ENCODE data around the gene TCP11L1. TPM values are rescaled to one million over a fixed set of nuclear protein-coding genes. Genes with fewer than 3 reads are reported as not detected.
A peak's percentile ranks its signal among the peaks of the same experiment; 100 is the strongest.
"Not testable (repeated sequence)": the region's sequence is repeated elsewhere in the genome, so short reads cannot be mapped to it uniquely, and the experiment has no call there.

TCP11L1 gene
- total RNA-seq, 2 experiments from 2014 or later = 17.2 to 21.0 TPM

DNA sequence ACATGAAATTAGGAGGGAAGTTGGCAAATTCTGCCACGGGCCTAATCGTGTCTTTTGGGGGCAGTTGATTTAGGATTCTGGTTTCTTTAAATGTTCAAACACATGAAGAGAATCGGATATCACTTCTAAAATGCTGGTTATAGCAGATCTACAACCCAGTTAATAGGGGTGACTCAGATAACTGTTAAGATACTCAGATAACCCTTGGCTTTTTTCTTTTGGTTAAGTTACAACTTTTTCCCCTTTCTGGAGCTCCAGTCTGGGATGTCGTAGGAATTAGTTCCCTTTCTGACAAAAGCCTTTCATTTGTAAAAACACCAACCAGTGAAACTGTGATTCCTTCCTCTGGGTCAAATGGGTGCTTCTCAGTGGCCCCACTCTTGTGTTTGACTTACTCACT, 22.7 kb upstream of the TCP11L1 start:
- ChIA-PET POLR2A (interaction anchor here (0.7 to 2.8 kb wide), 2 partner anchors 9 to 23 kb away, joined by 3 to 14 read pairs; partner anchors contain the start of gene TCP11L1), CTCF (interaction anchor here (1.1 to 1.8 kb wide), 4 partner anchors 8 to 55 kb away, joined by 3 to 4 read pairs (median 4); partner anchors contain the start of gene TCP11L1)
- no peak for ATAC-seq
- Mint-ChIP-seq H3K27ac (no peak overlapping the region), H3K4me3 (peak overlapping the region; percentile 77), H3K36me3 (ENCODE audit: low read depth) (no peaks in the 10 kb centered on the region), H3K27me3 (ENCODE audit: low read depth) (peaks cover 37% of the 10 kb centered on the region), H3K4me1 (ENCODE audit: low read depth) (peaks cover 18% of the 10 kb centered on the region), H3K9me3 (ENCODE audit: insufficient read depth) (no peaks in the 10 kb centered on the region)
- DNase-seq = no peak

DNA sequence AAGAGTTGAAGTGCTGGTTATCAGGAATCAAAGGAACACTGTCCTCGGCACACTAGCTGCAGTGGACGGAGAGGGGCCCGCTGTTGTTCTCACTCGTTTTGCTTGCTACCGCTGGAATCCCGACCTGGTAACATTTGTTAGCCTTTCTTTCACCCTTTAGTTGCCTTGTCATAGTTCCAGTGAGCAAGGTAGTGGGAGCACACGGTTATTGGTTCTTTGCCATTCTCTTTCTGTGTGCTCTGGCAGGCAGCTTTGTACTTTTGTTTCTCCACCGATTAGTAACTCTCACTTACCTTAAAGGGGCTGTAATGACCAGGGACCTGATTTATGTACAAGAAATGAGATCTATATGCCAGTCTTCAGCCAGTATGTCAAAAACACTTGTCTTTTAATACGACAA, 21.9 kb upstream of the TCP11L1 start:
- ChIA-PET CTCF (no interaction called here), POLR2A (interaction anchor here (2.8 kb wide), 1 partner anchor 22 kb away, joined by 14 read pairs; the partner anchor contains the start of gene TCP11L1)
- DNase-seq (no peak), ATAC-seq (no peak)
- H3K36me3 Mint-ChIP-seq (ENCODE audit: low read depth) = no peaks in the 10 kb centered on the region
- no peak overlapping the region for H3K27ac Mint-ChIP-seq
- no peaks in the 10 kb centered on the region for H3K9me3 Mint-ChIP-seq (ENCODE audit: insufficient read depth)
- H3K27me3 Mint-ChIP-seq (ENCODE audit: low read depth) = peaks cover 37% of the 10 kb centered on the region
- no peak overlapping the region for H3K4me3 Mint-ChIP-seq
- H3K4me1 Mint-ChIP-seq (ENCODE audit: low read depth) = peaks cover 16% of the 10 kb centered on the region

DNA sequence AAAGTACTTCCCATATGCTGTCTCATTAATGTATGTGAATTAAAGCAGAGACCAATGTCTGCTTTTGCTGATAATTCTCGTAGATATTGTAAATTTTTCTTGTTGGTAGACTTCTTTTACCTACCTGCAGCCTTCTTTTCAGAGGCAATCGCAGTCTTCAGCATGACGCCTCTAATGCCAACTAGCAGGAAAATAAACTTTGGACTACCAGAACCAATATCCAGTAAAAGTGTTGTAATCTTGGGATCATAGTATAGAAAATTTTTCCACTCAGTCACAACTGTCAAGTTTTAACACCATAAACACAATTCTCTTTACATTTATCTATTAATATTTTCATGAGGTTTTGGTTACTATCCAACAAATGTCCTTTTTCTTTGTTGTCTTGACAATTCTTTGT, 21.4 kb upstream of the TCP11L1 start:
- H3K27me3 Mint-ChIP-seq (ENCODE audit: low read depth) = peaks cover 37% of the 10 kb centered on the region
- H3K36me3 Mint-ChIP-seq (ENCODE audit: low read depth) = no peaks in the 10 kb centered on the region
- POLR2A ChIA-PET = interaction anchor here (2.8 kb wide), 1 partner anchor 22 kb away, joined by 14 read pairs; the partner anchor contains the start of gene TCP11L1
- no peak overlapping the region for H3K4me3 Mint-ChIP-seq
- no peaks in the 10 kb centered on the region for H3K9me3 Mint-ChIP-seq (ENCODE audit: insufficient read depth)
- no peak for ATAC-seq
- H3K27ac Mint-ChIP-seq = no peak overlapping the region
- peaks cover 14% of the 10 kb centered on the region for H3K4me1 Mint-ChIP-seq (ENCODE audit: low read depth)
- CTCF ChIA-PET = no interaction called here
- DNase-seq = no peak

DNA sequence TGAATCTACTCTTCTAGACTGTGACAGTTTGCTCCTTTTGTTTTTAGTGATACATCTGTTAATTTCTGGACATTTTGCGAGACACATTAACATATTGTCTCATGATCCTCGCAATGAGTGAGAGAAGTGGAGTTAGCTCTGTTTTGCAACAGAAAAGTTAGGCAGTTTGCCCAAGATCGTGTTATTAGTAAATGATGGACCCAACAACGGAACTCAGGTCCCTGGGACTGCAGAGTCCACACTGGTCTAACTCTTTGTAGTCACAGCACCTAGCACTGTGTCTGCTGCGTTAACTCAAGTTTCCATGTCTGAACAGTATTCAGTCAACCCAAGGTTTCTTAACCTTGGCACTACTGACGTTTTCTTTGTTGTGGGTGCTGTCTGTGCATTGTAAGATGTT, 20.5 kb upstream of the TCP11L1 start:
- POLR2A ChIA-PET = no interaction called here
- CTCF ChIA-PET = no interaction called here
- H3K9me3 Mint-ChIP-seq (ENCODE audit: insufficient read depth) = no peaks in the 10 kb centered on the region

DNA sequence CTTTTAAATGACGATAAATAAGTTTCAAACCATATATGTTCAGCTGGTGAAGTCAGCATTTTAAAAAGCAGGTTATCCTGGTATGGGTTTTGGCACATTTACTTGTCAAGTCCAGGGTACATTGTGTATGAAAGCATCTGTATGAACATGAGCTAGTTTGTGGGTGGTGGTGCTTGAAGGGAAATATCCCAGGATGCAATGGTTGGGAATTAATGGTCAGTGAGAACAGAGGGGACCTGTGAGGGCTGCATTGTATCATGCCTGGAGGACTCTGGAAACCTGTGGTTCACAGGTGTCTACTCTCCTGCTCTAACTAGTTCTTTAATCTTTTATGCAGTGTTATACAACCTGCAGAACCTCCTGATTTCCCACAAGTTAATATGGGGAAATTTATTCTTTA, 17.9 kb upstream of the TCP11L1 start:
- ChIA-PET POLR2A (no interaction called here), CTCF (interaction anchor here (1.2 to 2.8 kb wide), 3 partner anchors 10 to 44 kb away, joined by 4 to 8 read pairs (median 5); no protein-coding TSS in a partner anchor)
- DNase-seq (no peak), ATAC-seq (no peak)
- Mint-ChIP-seq H3K27ac (no peak overlapping the region), H3K9me3 (ENCODE audit: insufficient read depth) (no peaks in the 10 kb centered on the region), H3K27me3 (ENCODE audit: low read depth) (peaks cover 20% of the 10 kb centered on the region), H3K36me3 (ENCODE audit: low read depth) (no peaks in the 10 kb centered on the region), H3K4me1 (ENCODE audit: low read depth) (peaks cover 5% of the 10 kb centered on the region), H3K4me3 (no peak overlapping the region)

More for the DNA sequence above, 20.5 kb upstream of the TCP11L1 start:
- ATAC-seq (no peak), DNase-seq (no peak)
- Mint-ChIP-seq H3K36me3 (ENCODE audit: low read depth) (no peaks in the 10 kb centered on the region), H3K27ac (no peak overlapping the region), H3K27me3 (ENCODE audit: low read depth) (peaks cover 31% of the 10 kb centered on the region), H3K4me3 (no peak overlapping the region), H3K4me1 (ENCODE audit: low read depth) (peaks cover 14% of the 10 kb centered on the region)

DNA sequence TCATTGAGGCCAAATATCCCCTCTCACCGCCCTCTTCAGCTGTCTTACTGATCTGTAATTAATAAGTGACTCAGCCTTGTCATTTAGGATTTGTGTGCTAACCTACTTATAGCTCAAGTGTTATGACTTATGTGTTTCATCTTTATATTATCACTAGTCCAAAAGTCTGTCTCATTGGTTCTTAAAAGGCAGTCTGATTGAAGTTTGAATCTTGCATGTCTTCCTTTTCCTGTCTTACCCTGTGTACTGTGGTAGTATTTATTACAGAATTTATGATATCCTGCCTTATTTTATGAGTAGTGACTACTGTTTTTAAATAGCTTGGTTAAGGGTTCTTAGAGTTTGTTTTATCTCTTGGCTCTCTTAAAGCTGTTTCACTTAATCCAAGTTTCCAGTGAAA, 17.4 kb upstream of the TCP11L1 start:
- Mint-ChIP-seq H3K27me3 (ENCODE audit: low read depth) (peaks cover 18% of the 10 kb centered on the region), H3K9me3 (ENCODE audit: insufficient read depth) (no peaks in the 10 kb centered on the region), H3K4me1 (ENCODE audit: low read depth) (peaks cover 4% of the 10 kb centered on the region), H3K4me3 (no peak overlapping the region), H3K27ac (no peak overlapping the region), H3K36me3 (ENCODE audit: low read depth) (no peaks in the 10 kb centered on the region)
- DNase-seq = no peak
- no peak for ATAC-seq
- ChIA-PET POLR2A (no interaction called here), CTCF (interaction anchor here (1.2 to 2.8 kb wide), 3 partner anchors 10 to 43 kb away, joined by 4 to 8 read pairs (median 5); no protein-coding TSS in a partner anchor)

DNA sequence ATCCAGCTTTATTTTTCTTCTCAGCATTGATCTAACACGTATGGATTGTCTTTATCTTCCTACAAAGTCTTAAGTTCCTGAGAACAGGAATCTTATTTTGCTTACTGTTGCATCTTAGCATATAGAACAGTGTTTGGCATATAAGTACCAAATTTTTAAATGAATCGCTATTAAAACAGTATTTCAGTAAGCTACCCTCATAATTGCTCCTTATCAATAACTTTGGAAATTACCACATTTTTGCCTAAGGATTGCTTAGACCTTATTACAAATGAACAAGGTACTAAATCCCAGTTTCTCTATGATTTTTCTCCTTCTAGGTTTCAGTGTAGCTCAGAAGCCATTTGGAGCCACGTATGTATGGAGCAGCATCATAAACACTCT, 14.0 kb upstream of the TCP11L1 start:
- Mint-ChIP-seq H3K9me3 (ENCODE audit: insufficient read depth) (no peaks in the 10 kb centered on the region), H3K4me1 (ENCODE audit: low read depth) (peaks cover 4% of the 10 kb centered on the region), H3K27ac (no peak overlapping the region), H3K36me3 (ENCODE audit: low read depth) (no peaks in the 10 kb centered on the region), H3K27me3 (ENCODE audit: low read depth) (peaks cover 2% of the 10 kb centered on the region), H3K4me3 (no peak overlapping the region)
- CTCF ChIA-PET = interaction anchor here (0.8 to 2.4 kb wide), 3 partner anchors 8 to 14 kb away, joined by 3 to 6 read pairs (median 3); partner anchors contain the start of genes DEPDC7 and TCP11L1
- no peak for ATAC-seq
- POLR2A ChIA-PET = no interaction called here
- DNase-seq = no peak

DNA sequence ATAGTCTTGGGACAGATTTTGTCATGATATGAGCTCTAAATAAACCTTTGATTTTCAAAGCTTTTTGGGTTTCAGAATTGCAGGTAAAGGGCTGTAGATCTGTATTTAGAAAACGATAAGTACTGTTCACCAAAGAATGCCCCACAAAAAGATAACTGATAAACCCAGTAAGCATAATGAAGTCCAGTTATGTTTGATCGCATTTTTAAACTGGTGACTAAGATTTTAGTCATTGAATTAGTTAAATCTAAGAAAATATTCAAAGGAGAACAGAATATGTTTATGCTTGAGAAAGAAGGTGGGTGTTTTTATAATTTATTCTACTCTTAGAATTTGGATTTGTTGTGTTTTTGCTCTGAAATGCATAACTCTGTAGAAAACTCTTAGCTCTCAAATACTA, 12.1 kb upstream of the TCP11L1 start:
- ChIA-PET CTCF (interaction anchor here (0.6 to 1.3 kb wide), 2 partner anchors 12 to 39 kb away, joined by 3 to 6 read pairs; partner anchors contain the start of gene TCP11L1), POLR2A (no interaction called here)
- ATAC-seq (no peak), DNase-seq (no peak)
- no peaks in the 10 kb centered on the region for H3K36me3 Mint-ChIP-seq (ENCODE audit: low read depth)
- no peaks in the 10 kb centered on the region for H3K4me1 Mint-ChIP-seq (ENCODE audit: low read depth)
- H3K27me3 Mint-ChIP-seq (ENCODE audit: low read depth) = no peaks in the 10 kb centered on the region
- no peak overlapping the region for H3K27ac Mint-ChIP-seq
- H3K9me3 Mint-ChIP-seq (ENCODE audit: insufficient read depth) = no peaks in the 10 kb centered on the region
- no peak overlapping the region for H3K4me3 Mint-ChIP-seq

DNA sequence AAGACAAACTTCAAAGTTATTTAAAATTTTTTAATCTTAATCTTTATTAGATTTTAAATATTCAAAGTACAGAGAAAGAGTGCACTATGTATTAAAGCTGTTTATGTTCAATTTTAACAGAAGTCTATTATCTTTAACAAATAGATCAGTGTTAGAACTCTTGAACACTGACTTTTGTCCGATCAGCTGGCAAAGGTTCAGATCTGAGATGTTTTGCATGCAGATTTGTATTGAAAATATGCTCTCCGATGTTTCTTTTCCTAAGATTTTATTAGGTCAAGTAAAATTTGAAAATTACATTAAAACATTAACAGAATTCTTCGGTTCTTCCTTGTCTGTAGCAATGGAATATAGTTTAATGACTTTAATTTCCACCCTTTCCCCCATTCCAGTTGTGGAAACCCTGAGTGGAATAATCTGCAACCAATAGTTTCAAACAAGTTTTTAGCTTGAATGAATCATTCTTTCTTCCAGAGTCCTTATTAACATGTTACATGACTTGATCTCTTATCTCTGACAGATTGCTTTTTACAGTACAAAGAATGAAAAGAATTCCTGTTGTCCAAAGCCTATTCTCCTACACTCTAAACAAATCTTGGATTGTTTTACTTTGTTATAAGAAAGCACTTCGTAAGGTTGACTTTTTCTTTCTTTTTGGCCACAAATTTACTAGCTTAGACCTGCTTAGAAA, 11.4 kb upstream of the TCP11L1 start:
- Mint-ChIP-seq H3K27me3 (ENCODE audit: low read depth) (no peaks in the 10 kb centered on the region), H3K4me1 (ENCODE audit: low read depth) (no peaks in the 10 kb centered on the region), H3K4me3 (no peak overlapping the region), H3K9me3 (ENCODE audit: insufficient read depth) (no peaks in the 10 kb centered on the region), H3K27ac (no peak overlapping the region), H3K36me3 (ENCODE audit: low read depth) (no peaks in the 10 kb centered on the region)
- ATAC-seq (no peak), DNase-seq (no peak)
- CTCF ChIA-PET = interaction anchor here (0.6 to 1.3 kb wide), 2 partner anchors 11 to 38 kb away, joined by 3 to 6 read pairs; partner anchors contain the start of gene TCP11L1
- POLR2A ChIA-PET = no interaction called here

DNA sequence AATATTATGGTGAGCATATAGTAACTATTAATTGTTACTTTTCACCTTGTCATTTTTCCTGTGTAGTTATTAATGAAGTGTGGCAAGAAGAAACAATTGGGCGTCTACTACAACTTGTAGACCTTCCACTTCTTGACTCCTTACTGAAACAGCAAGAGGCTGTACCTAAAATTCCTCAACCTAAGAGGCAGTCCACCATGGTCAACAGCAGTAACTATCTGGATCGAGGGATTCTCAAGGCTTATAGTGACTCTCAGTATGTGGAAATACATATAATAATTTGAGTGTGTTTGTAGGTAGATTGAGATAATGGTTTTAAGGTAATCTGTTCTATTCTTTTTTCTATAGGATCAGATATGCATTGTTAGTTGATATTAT, 10.8 kb upstream of the TCP11L1 start:
- Mint-ChIP-seq H3K27ac (no peak overlapping the region), H3K4me3 (no peak overlapping the region), H3K27me3 (ENCODE audit: low read depth) (no peaks in the 10 kb centered on the region), H3K9me3 (ENCODE audit: insufficient read depth) (no peaks in the 10 kb centered on the region), H3K36me3 (ENCODE audit: low read depth) (no peaks in the 10 kb centered on the region), H3K4me1 (ENCODE audit: low read depth) (no peaks in the 10 kb centered on the region)
- POLR2A ChIA-PET = no interaction called here
- CTCF ChIA-PET = interaction anchor here (0.7 to 1.3 kb wide), 2 partner anchors 37 to 39 kb away, joined by 3 read pairs; no protein-coding TSS in a partner anchor
- DNase-seq (no peak), ATAC-seq (no peak)

DNA sequence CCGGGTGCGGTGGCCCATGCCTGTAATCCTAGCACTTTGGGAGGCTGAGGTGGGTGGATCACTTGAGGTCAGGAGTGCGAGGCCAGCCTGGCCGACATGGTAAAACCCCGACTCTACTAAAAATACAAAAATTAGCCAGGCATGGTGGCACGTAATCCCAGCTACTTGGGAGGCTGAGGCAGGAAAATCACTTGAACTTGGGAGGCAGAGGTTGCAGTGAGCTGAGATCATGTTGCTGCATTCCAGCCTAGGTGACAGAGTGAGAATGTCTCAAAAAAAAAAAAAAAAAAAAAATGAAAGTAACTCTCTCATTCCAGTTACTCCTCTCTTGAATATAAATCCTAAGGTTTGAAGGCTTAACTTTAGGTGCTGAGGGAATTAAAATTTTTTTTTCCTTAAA, 10.2 kb upstream of the TCP11L1 start:
- H3K27me3 Mint-ChIP-seq (ENCODE audit: low read depth); H3K4me1 Mint-ChIP-seq (ENCODE audit: low read depth); H3K4me3 Mint-ChIP-seq; H3K9me3 Mint-ChIP-seq (ENCODE audit: insufficient read depth); DNase-seq; H3K27ac Mint-ChIP-seq; POLR2A ChIA-PET; ATAC-seq; H3K36me3 Mint-ChIP-seq (ENCODE audit: low read depth): not testable (repeated sequence)
- CTCF ChIA-PET = interaction anchor here (0.7 to 1.3 kb wide), 2 partner anchors 37 to 38 kb away, joined by 3 read pairs; no protein-coding TSS in a partner anchor

DNA sequence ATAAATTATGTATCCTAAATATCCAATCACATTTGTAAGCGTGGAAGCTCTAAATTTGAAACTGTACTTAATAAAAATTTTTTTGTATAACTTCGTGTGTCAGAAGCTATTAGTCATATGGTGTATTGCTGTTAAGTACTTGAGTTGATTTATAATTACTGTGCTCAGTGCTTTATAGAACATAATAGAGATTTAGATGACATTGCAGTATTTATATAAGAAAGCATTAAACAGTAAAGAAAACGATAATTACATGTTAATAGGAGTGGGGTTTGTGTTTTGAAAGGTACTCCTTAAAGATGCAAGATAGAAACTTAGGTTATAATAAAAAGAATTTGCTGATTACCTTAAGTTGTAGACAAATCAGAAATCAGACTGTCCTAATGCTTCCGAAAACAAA, 5.9 kb upstream of the TCP11L1 start:
- POLR2A ChIA-PET = no interaction called here
- ATAC-seq = no peak
- no peak for DNase-seq
- Mint-ChIP-seq H3K36me3 (ENCODE audit: low read depth) (no peaks in the 10 kb centered on the region), H3K4me3 (no peak overlapping the region), H3K27ac (no peak overlapping the region), H3K4me1 (ENCODE audit: low read depth) (peaks cover 3% of the 10 kb centered on the region), H3K27me3 (ENCODE audit: low read depth) (peaks cover 8% of the 10 kb centered on the region), H3K9me3 (ENCODE audit: insufficient read depth) (no peaks in the 10 kb centered on the region)
- CTCF ChIA-PET = interaction anchor here (1.1 kb wide), 1 partner anchor 8 kb away, joined by 3 read pairs; no protein-coding TSS in a partner anchor
